NB4 (cell line): Measurements from ENCODE around the gene FASN.

Source experiments
- DNase-seq: peaks from one replicate; pipeline ENCODE4 v3.0.0; 2010; ENCODE audit warnings: low read depth
- H3K4me3 ChIP-seq: one replicate; pipeline ENCODE4 v1.5.1; 2011; ENCODE audit warnings: mild to moderate bottlenecking, low read depth, low read length, moderate library complexity
- CTCF ChIP-seq: IDR thresholded peaks from one replicate; pipeline ENCODE4 v1.5.1; 2012; ENCODE audit warnings: low read depth, low read length
- MAX ChIP-seq: IDR thresholded peaks from 2 replicates; pipeline ENCODE4 v1.6.1; 2011; ENCODE audit warnings: low read depth, low read length
- MYC ChIP-seq: IDR thresholded peaks from 2 replicates; pipeline ENCODE4 v1.6.1; 2011; ENCODE audit warnings: low read depth, low read length
- POLR2A ChIP-seq: IDR thresholded peaks from 2 replicates; pipeline ENCODE4 v1.6.1; 2011; ENCODE audit warnings: mild to moderate bottlenecking; ENCODE audit not compliant: insufficient read length; ENCODE audit errors: extremely low read depth

FASN gene

GRCh38 chr17:82058230-82058854, 39.7 kb downstream of the FASN start:
- DNase-seq: no peak
- H3K4me3 ChIP-seq: no peak overlapping the region
- no peak for TF ChIP-seq POLR2A
- TF ChIP-seq MYC: no peak
- TF ChIP-seq MAX: no peak
- no peak for TF ChIP-seq CTCF

- no peak for TF ChIP-seq CTCF
- no peak for TF ChIP-seq MAX
- no peak for TF ChIP-seq POLR2A
- TF ChIP-seq MYC: no peak
- DNase-seq: no peak
- no peak overlapping the region for H3K4me3 ChIP-seq
Measured at GRCh38 chr17:82056729-82057621, 41.1 kb downstream of the FASN start.

- no peak for TF ChIP-seq MAX
- no peak for TF ChIP-seq MYC
- no peak for TF ChIP-seq CTCF
- TF ChIP-seq POLR2A: no peak
- no peak overlapping the region for H3K4me3 ChIP-seq
- no peak for DNase-seq
Measured at GRCh38 chr17:82055965-82056728, 41.9 kb downstream of the FASN start.

DNA sequence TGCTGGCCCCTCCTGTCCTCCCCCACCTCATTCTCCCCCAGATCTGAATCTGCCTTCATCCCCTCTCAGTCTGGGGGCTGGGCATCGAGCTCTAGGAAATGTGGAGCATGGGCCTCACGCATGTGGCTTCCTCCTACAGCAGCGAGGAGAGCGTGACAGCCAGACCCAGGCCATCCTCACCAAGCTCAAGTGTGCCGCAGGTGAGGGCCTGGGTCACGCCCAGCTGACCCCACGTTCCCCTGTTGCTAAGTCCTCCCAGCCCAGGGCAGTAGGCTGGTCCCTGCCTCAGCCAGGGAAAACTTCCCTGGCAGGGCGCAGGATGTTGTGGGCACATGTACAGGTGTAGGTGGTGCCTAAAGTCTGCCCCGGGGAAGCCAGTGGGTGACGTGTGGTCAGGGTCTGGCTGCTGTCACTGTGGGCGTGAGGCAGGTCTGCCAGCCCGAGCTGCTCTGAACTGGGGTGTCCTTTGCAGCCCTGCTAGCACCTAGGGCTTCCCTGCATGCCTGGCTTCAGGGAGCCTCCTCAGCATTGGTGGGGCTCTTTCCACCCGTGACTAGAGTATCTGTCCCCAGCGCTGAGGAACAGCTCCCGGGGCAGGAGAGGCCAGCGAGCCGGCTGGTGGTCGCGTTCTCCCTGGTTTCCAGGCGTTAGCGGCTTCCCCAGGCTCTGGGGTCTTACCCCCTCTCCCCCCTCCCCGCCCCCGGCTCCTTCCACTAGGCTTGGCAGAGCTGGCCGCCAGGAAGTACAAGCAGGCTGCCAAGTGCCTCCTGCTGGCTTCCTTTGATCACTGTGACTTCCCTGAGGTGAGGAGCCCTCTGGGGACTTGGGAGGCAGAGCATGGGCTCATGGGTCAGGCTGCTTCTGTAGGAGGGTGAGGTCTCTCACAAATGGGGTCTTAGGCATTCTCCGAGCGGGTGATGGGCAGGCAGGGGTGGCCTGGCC, 42.7 kb downstream of the FASN start:
- DNase-seq: no peak
- no peak for TF ChIP-seq POLR2A
- TF ChIP-seq MYC: no peak
- TF ChIP-seq CTCF: no peak
- TF ChIP-seq MAX: no peak

DNA sequence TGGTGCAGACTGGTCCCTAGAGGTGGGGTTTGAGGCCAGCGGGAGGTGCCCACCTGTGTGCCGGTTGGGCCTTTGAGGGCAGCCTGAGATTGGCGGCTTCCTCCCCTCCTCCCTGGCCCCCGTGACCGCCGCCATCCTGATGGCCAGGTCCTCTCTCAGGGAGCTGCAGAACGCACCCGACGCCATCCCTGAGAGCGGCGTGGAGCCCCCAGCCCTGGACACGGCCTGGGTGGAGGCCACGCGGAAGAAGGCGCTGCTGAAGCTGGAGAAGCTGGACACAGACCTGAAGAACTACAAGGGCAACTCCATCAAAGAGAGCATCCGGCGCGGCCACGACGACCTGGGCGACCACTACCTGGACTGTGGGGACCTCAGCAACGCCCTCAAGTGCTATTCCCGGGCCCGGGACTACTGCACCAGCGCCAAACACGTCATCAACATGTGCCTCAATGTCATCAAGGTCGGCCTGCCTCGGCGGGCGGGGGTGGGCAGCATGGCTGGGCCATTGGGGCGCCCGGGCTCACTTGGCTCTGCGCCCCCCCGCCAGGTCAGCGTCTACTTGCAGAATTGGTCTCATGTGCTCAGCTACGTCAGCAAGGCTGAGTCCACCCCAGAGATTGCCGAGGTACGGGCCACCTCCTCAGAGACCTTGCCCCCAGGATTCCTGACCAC, 43.5 kb downstream of the FASN start:
- no peak for TF ChIP-seq CTCF
- TF ChIP-seq POLR2A: no peak
- no peak for TF ChIP-seq MYC
- TF ChIP-seq MAX: no peak
- no peak for DNase-seq
- H3K4me3 ChIP-seq: no peak overlapping the region

More for the DNA sequence above, 42.7 kb downstream of the FASN start:
- H3K4me3 ChIP-seq: no peak overlapping the region
